Keratinocyte (primary cell): ENCODE data around the gene LMOD2. TPM values are rescaled to one million over a fixed set of nuclear protein-coding genes. Genes with fewer than 3 reads are reported as not detected.

Experiments
- DNase-seq: peaks from one replicate; pipeline ENCODE4 v3.0.0-alpha.2; 2011; ENCODE audit warnings: low read depth, missing footprints, low spot score
- FAIRE-seq: peaks from 2 replicates; lab custom pipeline; 2011; peaks lifted over from hg19 to GRCh38; lab: Jason Lieb, UNC
- H2AFZ ChIP-seq: 2 replicates; pipeline ENCODE4 v1.6.0; 2012; ENCODE audit warnings: low read length, control low read depth, inconsistent platforms; ENCODE audit not compliant: control insufficient read depth
- H3K27ac ChIP-seq: 2 replicates; pipeline ENCODE4 v1.5.1; 2011; ENCODE audit warnings: low read length; ENCODE audit not compliant: control insufficient read depth, insufficient read depth
- H3K27me3 ChIP-seq: 3 replicates; pipeline ENCODE4 v1.6.0; 2011; ENCODE audit warnings: low read length; ENCODE audit not compliant: control insufficient read depth, insufficient read depth; ENCODE audit errors: extremely low read depth
- H3K36me3 ChIP-seq, 2 experiments: 2 replicates in 1 of 2; 3 replicates in 1 of 2; pipeline ENCODE4 v1.5.1; 2011; ENCODE audit warnings: low read length in 2 of 2, mild to moderate bottlenecking in 1 of 2; ENCODE audit not compliant: control insufficient read depth in 2 of 2, insufficient read depth in 2 of 2; ENCODE audit errors: extremely low read depth in 1 of 2
- H3K4me1 ChIP-seq: 3 replicates; pipeline ENCODE4 v1.5.1; 2011; ENCODE audit warnings: low read length; ENCODE audit not compliant: control insufficient read depth, insufficient read depth; ENCODE audit errors: extremely low read depth
- H3K4me2 ChIP-seq: 3 replicates; pipeline ENCODE4 v1.6.0; 2011; ENCODE audit warnings: low read depth, low read length; ENCODE audit not compliant: control insufficient read depth, insufficient read depth; ENCODE audit errors: extremely low read depth
- H3K4me3 ChIP-seq, 3 experiments: fragments of 200-600 bp in 1 of 3; sonication (generic) in 1 of 3; 2 replicates in 2 of 3; 3 replicates in 1 of 3; pipeline ENCODE4 v1.5.1; 2011 to 2016; ENCODE audit warnings: low read length in 3 of 3, mild to moderate bottlenecking in 3 of 3, control low read depth in 2 of 3, inconsistent platforms in 1 of 3, low read depth in 1 of 3, mixed read lengths in 1 of 3, mixed run types in 1 of 3, moderate library complexity in 1 of 3; ENCODE audit not compliant: control insufficient read depth in 2 of 3, insufficient read depth in 2 of 3; ENCODE audit errors: extremely low read depth in 1 of 3
- H3K79me2 ChIP-seq: 2 replicates; pipeline ENCODE4 v1.6.0; 2012; ENCODE audit warnings: low read length; ENCODE audit not compliant: control insufficient read depth, insufficient read depth
- H3K9ac ChIP-seq: 3 replicates; pipeline ENCODE4 v1.6.0; 2011; ENCODE audit warnings: low read length; ENCODE audit not compliant: control insufficient read depth, insufficient read depth; ENCODE audit errors: extremely low read depth
- H3K9me1 ChIP-seq: 3 replicates; pipeline ENCODE4 v1.6.0; 2011; ENCODE audit warnings: low read length; ENCODE audit not compliant: control insufficient read depth, insufficient read depth; ENCODE audit errors: extremely low read depth
- H3K9me3 ChIP-seq: 2 replicates; pipeline ENCODE4 v1.5.1; 2012; ENCODE audit warnings: low read depth, low read length; ENCODE audit not compliant: control insufficient read depth
- H4K20me1 ChIP-seq: 3 replicates; pipeline ENCODE4 v1.6.0; 2011; ENCODE audit warnings: low read length; ENCODE audit not compliant: control insufficient read depth, insufficient read depth; ENCODE audit errors: extremely low read depth
- CTCF ChIP-seq, 3 experiments: IDR thresholded peaks in 1 of 3; conservative IDR thresholded peaks in 1 of 3; optimal IDR thresholded peaks in 1 of 3; 2 replicates in 2 of 3; 3 replicates in 1 of 3; pipeline versions ENCODE3 to v1.5.1; 2011; ENCODE audit warnings: low read length in 3 of 3, mild to moderate bottlenecking in 3 of 3, moderate library complexity in 2 of 3, control low read depth in 1 of 3, inconsistent platforms in 1 of 3; ENCODE audit not compliant: insufficient read depth in 2 of 3; ENCODE audit errors: extremely low read depth in 1 of 3
- EZH2 ChIP-seq: IDR thresholded peaks from one replicate; pipeline ENCODE4 v1.6.1; 2012; ENCODE audit warnings: inconsistent platforms, mild to moderate bottlenecking, low read length, moderate library complexity
- dilution Hi-C: fragments of 300-500 bp; cut with MboI; formaldehyde crosslinking; loops from one replicate; pipeline ENCODE4 v1.7.0; 2020; ENCODE audit warnings: low sequenced_read_pairs; ENCODE audit not compliant: extremely low pct_ligation_motif_present
- polyA minus RNA-seq, 3 experiments: library from RNA; depleted of rRNA, polyadenylated mRNA; stranded (reverse); fragments of >200 nt; gene quantifications; 1 replicate in 1 of 3; 2 replicates in 1 of 3; 3 replicates in 1 of 3; pipeline ENCODE4 v1.2.3, GENCODE V29; 2011
- polyA plus RNA-seq, 5 experiments: library from polyadenylated mRNA; depleted of rRNA in 3 of 5; stranded (reverse) in 3 of 5; stranded (forward) in 1 of 5; unstranded in 1 of 5; fragments of >200 nt; gene quantifications; 1 replicate in 1 of 5; 2 replicates in 3 of 5; 3 replicates in 1 of 5; pipeline versions ENCODE4 v1.2.1 to v1.2.3, GENCODE V29; 2011 to 2012; ENCODE audit warnings: missing spikeins in 2 of 5, low read depth in 1 of 5, low replicate concordance in 1 of 5

LMOD2 gene, protein sequence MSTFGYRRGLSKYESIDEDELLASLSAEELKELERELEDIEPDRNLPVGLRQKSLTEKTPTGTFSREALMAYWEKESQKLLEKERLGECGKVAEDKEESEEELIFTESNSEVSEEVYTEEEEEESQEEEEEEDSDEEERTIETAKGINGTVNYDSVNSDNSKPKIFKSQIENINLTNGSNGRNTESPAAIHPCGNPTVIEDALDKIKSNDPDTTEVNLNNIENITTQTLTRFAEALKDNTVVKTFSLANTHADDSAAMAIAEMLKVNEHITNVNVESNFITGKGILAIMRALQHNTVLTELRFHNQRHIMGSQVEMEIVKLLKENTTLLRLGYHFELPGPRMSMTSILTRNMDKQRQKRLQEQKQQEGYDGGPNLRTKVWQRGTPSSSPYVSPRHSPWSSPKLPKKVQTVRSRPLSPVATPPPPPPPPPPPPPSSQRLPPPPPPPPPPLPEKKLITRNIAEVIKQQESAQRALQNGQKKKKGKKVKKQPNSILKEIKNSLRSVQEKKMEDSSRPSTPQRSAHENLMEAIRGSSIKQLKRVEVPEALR
- polyA plus RNA-seq (not detected in 3 replicates), polyA minus RNA-seq (not detected in 3 replicates)
- polyA plus RNA-seq (2011; ENCODE audit: low read depth): not detected
- not detected in 2 replicates for polyA plus RNA-seq (2011; cell fraction: cytosol; rRNA removed)
- not detected in 2 replicates for polyA plus RNA-seq (2011; cell fraction: nucleus; rRNA removed)
- 0.68 TPM in 1 of 2 replicates, not detected in the other for polyA plus RNA-seq (2012; ENCODE audit: low replicate concordance)
- polyA minus RNA-seq (2011; cell fraction: cytosol; rRNA and poly(A)+ RNA removed): not detected
- polyA minus RNA-seq (2011; cell fraction: nucleus; rRNA and poly(A)+ RNA removed): not detected in 2 replicates

- Histone ChIP-seq H3K79me2 (no peaks in the 10 kb centered on the region), H3K27me3 (no peaks in the 10 kb centered on the region), H3K36me3 (no peaks in the 10 kb centered on the region), H3K4me3 (no peak within 1 kb of the TSS), H3K9ac (no peak within 1 kb of the TSS), H3K27ac (no peak within 1 kb of the TSS), H4K20me1 (no peaks in the 10 kb centered on the region), H3K4me1 (no peaks in the 10 kb centered on the region), H3K9me3 (no peaks in the 10 kb centered on the region), H2AFZ (no peak within 1 kb of the TSS), H3K9me1 (no peaks in the 10 kb centered on the region), H3K4me2 (no peak within 1 kb of the TSS)
- dilution Hi-C loops: no loop called here
- TF ChIP-seq CTCF (optimal IDR thresholded peaks at IDR 0.05 in 1 of 3, IDR thresholded peaks at IDR 0.05 in 1 of 3, conservative IDR thresholded peaks at IDR 0.05 in 1 of 3; ENCODE audit: extremely low read depth in 1 of 3, insufficient read depth in 2 of 3, low read length in 3 of 3) (no peak), EZH2 (no peak)
- DNase-seq (no peak), FAIRE-seq (no peak)
These were observed at the start of gene LMOD2 for GRCh38 chr7:123655614-123656013. Gene LMOD2 (plus strand): TSS chr7:123655866. CDS start chr7:123655964, 98 bp downstream.

DNA sequence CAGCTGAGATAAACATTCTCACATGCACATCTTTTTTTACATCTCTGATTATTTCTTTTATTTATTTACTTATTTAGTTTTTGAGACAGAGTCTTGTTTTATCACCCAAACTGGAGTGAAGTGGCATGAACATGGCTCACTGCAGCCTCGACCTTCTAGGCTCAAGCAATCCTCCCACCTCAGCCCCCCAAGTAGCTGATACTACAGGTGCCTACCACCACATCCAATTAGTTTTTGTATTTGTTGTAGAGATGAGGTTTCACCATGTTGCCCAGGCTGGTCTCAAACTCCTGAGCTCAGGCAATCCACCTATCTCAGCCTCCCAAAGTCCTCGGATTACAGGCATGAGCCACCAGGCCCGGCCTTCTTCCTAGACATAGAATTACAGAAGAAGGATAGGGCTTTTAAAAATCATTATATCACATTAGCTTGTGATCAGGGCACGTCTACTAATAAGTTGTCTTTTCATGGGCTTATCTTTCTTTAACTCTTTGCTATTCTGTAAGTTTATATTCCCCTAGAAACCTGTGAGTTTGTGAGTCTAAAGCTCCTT, 48.2 kb upstream of the LMOD2 start:
- DNase-seq: no peak

More for the DNA sequence above, 48.2 kb upstream of the LMOD2 start:
- FAIRE-seq: no peak
- Histone ChIP-seq H2AFZ (no peak overlapping the region), H3K27me3 (no peaks in the 10 kb centered on the region), H3K9ac (no peak overlapping the region), H3K4me2 (no peak overlapping the region), H3K4me3 (no peak overlapping the region), H3K79me2 (no peaks in the 10 kb centered on the region), H3K9me1 (no peaks in the 10 kb centered on the region), H3K4me1 (no peaks in the 10 kb centered on the region), H3K36me3 (no peaks in the 10 kb centered on the region), H4K20me1 (no peaks in the 10 kb centered on the region), H3K27ac (no peak overlapping the region), H3K9me3 (no peaks in the 10 kb centered on the region)
- dilution Hi-C loops: no loop called here
- TF ChIP-seq CTCF (optimal IDR thresholded peaks at IDR 0.05 in 1 of 3, IDR thresholded peaks at IDR 0.05 in 1 of 3, conservative IDR thresholded peaks at IDR 0.05 in 1 of 3; ENCODE audit: extremely low read depth in 1 of 3, insufficient read depth in 2 of 3, low read length in 3 of 3): no peak
- no peak for TF ChIP-seq EZH2
